Measurements from ENCODE around the gene POLR1D.

Gene POLR1D, protein sequence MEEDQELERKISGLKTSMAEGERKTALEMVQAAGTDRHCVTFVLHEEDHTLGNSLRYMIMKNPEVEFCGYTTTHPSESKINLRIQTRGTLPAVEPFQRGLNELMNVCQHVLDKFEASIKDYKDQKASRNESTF

DNA sequence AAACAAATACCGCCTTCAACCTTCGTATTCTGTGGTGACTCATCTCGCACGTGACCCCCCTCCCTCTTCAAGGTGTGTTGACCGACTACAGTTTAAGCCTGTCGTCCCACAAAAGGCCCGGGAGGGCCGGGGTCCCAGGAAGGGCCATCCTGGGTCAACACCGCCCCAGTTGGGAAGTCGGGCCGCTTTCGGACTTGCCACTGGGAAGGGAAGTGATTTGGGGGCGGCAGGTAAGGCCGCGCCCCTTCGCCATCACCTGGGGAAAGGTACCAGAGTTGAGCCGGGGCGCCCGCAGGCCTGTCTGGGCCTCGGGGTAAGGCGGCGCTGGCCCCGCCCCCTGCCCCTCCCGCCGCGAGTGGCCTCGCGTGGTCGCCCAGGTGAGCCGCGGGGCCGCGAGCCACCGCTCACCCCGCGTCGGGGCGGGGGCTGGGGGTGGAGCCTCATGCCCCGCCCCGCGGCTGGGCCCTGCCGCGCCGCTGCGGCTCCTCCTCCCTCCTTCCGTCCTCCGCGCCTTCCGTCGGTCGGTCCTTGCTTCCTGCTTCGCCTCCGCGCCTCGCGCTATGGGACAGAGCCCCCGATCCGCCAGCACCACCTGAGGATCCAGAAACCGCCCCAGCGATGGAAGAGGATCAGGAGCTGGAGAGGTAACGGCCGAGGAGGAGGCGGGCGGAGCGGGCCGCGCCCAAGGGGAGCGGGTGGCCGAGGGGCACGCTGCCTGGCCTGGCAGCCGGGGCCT lies at the start of gene POLR1D:
TSS of gene POLR1D (plus strand) at position 527 of the 736 bp plus-strand sequence. CDS start at position 619, 92 bp downstream.
- peak; percentile 80 to 85 for DNase-seq

DNA sequence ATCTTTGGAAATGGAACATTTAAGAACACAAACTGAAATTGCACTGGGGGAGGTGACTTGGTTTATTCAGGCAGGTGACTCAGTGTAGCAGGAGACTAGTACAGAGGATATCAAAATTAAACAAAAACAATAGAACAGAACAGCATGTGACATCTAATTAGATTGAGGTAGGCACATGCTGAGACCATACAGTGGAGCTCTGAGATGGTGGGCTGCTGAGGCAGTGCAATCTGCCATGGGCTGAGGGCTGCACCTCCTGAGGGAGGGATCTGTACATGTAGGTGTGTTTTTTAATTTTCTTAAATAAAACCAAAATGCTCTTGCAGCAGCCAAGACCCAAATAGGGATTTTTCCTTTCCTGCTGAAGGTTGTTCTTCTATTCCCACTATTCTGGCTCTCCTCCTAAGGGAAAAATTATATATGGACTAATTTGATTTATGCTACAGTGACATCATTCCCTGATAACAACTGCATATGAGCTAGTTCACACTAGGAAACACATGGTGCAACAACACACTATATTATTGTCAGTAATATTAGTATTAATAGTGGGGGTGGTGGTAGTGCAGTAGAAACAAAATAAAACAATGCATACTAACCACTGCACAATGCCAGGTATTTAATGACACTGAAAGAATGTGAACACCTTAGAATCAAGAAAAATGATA lies 49.3 kb upstream of the POLR1D start:
- no peak for DNase-seq

- no peak for DNase-seq
These were observed 48.4 kb upstream of the POLR1D start for GRCh38 chr13:27573265-27573664.

DNA sequence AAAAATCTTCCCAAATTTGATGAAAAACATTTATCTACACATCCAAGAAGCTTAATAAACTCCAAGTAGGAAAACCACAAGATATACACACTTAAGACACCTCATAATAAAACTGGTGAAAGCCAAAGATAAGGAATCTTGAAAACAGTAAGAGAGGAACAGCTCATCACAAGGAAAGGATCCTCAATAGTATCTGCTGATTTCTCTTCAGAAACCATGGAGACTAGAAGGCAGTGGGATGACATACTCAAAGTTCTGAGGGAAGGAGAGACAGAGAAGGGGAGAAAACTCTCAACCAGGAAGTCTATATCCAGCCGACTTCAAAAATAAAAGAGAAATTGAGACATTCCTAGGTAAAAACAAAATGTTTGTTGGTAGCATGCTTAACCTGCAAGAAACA lies 47.0 kb upstream of the POLR1D start:
- no peak for DNase-seq

GRCh38 chr13:27578121-27579030 lies 43.3 kb upstream of the POLR1D start:
- DNase-seq: no peak

GRCh38 chr13:27583645-27584044 lies 38.0 kb upstream of the POLR1D start:
- DNase-seq: no peak

DNA sequence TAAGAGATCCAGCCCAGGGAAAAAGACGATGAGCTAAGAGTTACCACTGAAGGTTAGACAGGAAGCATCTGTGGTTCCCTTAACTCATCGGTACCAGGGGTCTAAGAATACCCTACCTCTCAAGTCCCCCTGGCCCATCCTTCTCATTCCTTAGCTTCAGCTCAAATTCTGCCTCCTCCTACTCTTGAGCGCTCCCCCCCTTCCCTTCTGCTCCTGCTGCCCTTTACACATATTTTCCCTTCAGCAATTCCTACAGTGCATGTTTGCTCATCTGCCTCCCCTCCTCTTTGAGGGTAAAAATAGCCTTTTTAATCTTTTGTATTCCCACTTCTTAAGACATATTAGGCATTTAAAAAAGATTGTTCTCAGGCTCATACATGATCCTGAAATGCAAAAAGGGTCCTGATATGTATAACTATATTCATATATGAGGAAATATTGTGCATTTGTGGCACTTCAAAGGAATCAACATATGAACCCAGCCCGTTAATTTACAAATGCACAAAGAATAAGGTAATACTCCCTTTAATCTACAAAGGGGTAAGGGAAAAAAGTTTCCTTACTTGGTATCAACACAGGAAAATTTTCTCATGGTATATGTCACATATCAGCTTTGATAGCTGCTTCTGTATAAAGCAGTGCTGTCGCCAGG lies 34.5 kb upstream of the POLR1D start:
- DNase-seq: no peak

- no peak for DNase-seq
These were observed 33.3 kb upstream of the POLR1D start for GRCh38 chr13:27588405-27588804.

GRCh38 chr13:27592865-27593264 lies 28.8 kb upstream of the POLR1D start:
- DNase-seq: no peak

GRCh38 chr13:27593267-27593666 lies 28.4 kb upstream of the POLR1D start:
- no peak for DNase-seq

DNA sequence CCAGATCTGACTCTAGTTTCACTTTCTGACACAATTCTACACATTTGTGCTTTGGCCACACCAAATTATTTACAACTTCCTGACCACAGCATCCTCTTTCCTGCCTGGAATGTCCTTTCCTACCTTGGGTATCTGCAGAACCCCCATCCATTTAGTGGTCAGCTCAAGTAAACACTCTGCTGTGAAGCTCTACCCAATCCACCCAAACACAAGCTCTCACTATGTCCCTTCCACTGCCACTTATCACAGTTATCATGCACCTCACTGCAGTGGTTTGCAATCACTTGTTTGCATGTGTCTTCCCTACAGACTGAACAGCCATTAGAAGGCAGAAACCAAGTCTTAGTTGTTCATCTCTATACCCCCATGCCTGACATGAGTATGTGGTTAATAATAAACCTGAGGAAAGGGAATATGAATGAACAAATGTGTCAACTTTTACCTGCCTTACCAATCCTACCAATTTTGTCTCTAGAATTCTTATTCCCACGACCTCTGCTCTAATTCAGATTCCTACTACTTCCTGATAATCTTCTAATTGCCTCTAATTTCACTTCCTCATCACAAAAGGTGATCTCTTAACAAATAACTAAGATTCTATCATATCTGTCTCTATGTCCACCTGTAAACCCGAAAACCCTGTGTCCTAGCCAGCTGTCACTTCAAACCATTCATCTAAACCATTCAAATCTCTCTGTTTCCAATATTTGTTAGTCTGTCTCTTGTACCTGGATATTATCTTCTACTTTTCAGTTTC lies 26.5 kb upstream of the POLR1D start:
- DNase-seq: no peak

DNA sequence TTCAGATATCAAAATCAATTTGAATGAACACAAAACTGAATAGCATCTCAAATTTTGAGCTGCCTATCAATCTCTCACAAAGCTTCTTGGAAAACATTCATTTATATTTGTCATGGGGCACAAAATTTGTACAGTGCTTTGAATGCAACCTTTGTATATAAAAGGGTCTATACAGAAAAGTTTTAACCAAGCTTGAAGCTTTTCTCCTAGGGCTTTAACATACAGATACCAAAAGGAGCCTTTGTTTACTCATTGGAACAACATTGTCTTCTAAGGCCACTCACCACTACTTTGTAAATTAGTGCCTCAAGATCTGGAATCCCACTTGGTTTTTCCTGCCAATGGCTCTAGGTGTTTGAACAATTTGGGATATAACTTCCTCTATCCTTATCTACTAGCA lies 22.6 kb upstream of the POLR1D start:
- no peak for DNase-seq

- no peak for DNase-seq
These were observed 21.7 kb upstream of the POLR1D start for GRCh38 chr13:27599845-27600553.

- no peak for DNase-seq
These were observed 21.0 kb upstream of the POLR1D start for GRCh38 chr13:27600711-27601110.

GRCh38 chr13:27601208-27601607 lies 20.5 kb upstream of the POLR1D start:
- DNase-seq: no peak

GRCh38 chr13:27601803-27602202 lies 19.9 kb upstream of the POLR1D start:
- no peak for DNase-seq

GRCh38 chr13:27605099-27605498 lies 16.6 kb upstream of the POLR1D start:
- DNase-seq: no peak

GRCh38 chr13:27605610-27606200 lies 16.0 kb upstream of the POLR1D start:
- no peak for DNase-seq

- DNase-seq: no peak
These were observed 14.6 kb upstream of the POLR1D start for GRCh38 chr13:27607125-27607524.

- DNase-seq: no peak
These were observed 8.1 kb upstream of the POLR1D start for GRCh38 chr13:27613628-27614027.

- no peak for DNase-seq
These were observed 3.8 kb upstream of the POLR1D start for GRCh38 chr13:27617881-27618321.
